Trophoblast cell (in vitro differentiated cells and primary cell): ENCODE data around the gene KRT84.

Experiments
- DNase-seq, 2 donors: peaks; one replicate each; pipeline ENCODE4 v3.0.0-alpha.2; 2016
- H2AFZ ChIP-seq: 2 replicates; pipeline ENCODE4 v1.6.1; 2013; ENCODE audit warnings: low read length, moderate library complexity, mild to moderate bottlenecking; ENCODE audit not compliant: insufficient read depth, poor library complexity
- H2AK5ac ChIP-seq: 2 replicates; pipeline ENCODE4 v1.6.1; 2013; ENCODE audit warnings: mild to moderate bottlenecking, low read length
- H2BK120ac ChIP-seq: 2 replicates; pipeline ENCODE4 v1.6.1; 2013; ENCODE audit warnings: low read length, mild to moderate bottlenecking, moderate library complexity; ENCODE audit not compliant: insufficient read depth, poor library complexity
- H2BK12ac ChIP-seq: 2 replicates; pipeline ENCODE4 v1.6.1; 2013; ENCODE audit warnings: mild to moderate bottlenecking, low read length, moderate library complexity
- H2BK5ac ChIP-seq: 2 replicates; pipeline ENCODE4 v1.6.1; 2013; ENCODE audit warnings: low read length, low read depth, moderate library complexity, mild to moderate bottlenecking; ENCODE audit not compliant: poor library complexity
- H3K14ac ChIP-seq: 2 replicates; pipeline ENCODE4 v1.6.1; 2013; ENCODE audit warnings: mild to moderate bottlenecking, low read length
- H3K18ac ChIP-seq: 2 replicates; pipeline ENCODE4 v1.6.1; 2013; ENCODE audit warnings: mild to moderate bottlenecking, low read length
- H3K23ac ChIP-seq: 2 replicates; pipeline ENCODE4 v1.6.1; 2013; ENCODE audit warnings: low read length
- H3K27ac ChIP-seq: 2 replicates; pipeline ENCODE4 v1.5.1; 2013; ENCODE audit warnings: low read depth, mild to moderate bottlenecking, inconsistent platforms, low read length, moderate library complexity
- H3K27me3 ChIP-seq: 2 replicates; pipeline ENCODE4 v1.6.1; 2013; ENCODE audit warnings: inconsistent platforms, mild to moderate bottlenecking, low read length, moderate library complexity; ENCODE audit not compliant: insufficient read depth
- H3K36me3 ChIP-seq, 2 experiments: 1 replicate in 1 of 2; 2 replicates in 1 of 2; pipeline ENCODE4 v1.6.1; 2013; ENCODE audit warnings: low read length in 2 of 2, mild to moderate bottlenecking in 2 of 2, moderate library complexity in 1 of 2; ENCODE audit not compliant: insufficient read depth in 2 of 2, control insufficient read depth in 1 of 2
- H3K4ac ChIP-seq: 2 replicates; pipeline ENCODE4 v1.6.1; 2013; ENCODE audit warnings: low read depth, mild to moderate bottlenecking, low read length, moderate library complexity
- H3K4me1 ChIP-seq, 2 experiments: 1 replicate in 1 of 2; 2 replicates in 1 of 2; pipeline ENCODE4 v1.6.1; 2013; ENCODE audit warnings: low read length in 2 of 2, mild to moderate bottlenecking in 2 of 2, moderate library complexity in 1 of 2; ENCODE audit not compliant: insufficient read depth in 2 of 2, control insufficient read depth in 1 of 2
- H3K4me2 ChIP-seq: 2 replicates; pipeline ENCODE4 v1.6.1; 2013; ENCODE audit warnings: inconsistent platforms, mild to moderate bottlenecking, low read length, moderate library complexity
- H3K4me3 ChIP-seq: 2 replicates; pipeline ENCODE4 v1.5.1; 2013; ENCODE audit warnings: mild to moderate bottlenecking, low read depth, low read length, inconsistent platforms
- H3K79me1 ChIP-seq: one replicate; pipeline ENCODE4 v1.6.1; 2013; ENCODE audit warnings: low read length
- H3K79me2 ChIP-seq: 2 replicates; pipeline ENCODE4 v1.6.1; 2013; ENCODE audit warnings: low read length, mild to moderate bottlenecking; ENCODE audit not compliant: control insufficient read depth, insufficient read depth, poor library complexity
- H3K9ac ChIP-seq: 2 replicates; pipeline ENCODE4 v1.6.1; 2013; ENCODE audit warnings: mild to moderate bottlenecking, low read length
- H3K9me3 ChIP-seq: 2 replicates; pipeline ENCODE4 v1.6.1; 2013; ENCODE audit warnings: low read depth, mild to moderate bottlenecking, control low read depth, inconsistent platforms, low read length; ENCODE audit not compliant: insufficient read depth
- H4K12ac ChIP-seq: 2 replicates; pipeline ENCODE4 v1.6.1; 2013; ENCODE audit warnings: low read depth, mild to moderate bottlenecking, low read length, moderate library complexity
- H4K8ac ChIP-seq: 2 replicates; pipeline ENCODE4 v1.6.1; 2013; ENCODE audit warnings: low read depth, mild to moderate bottlenecking, low read length, moderate library complexity
- H4K91ac ChIP-seq: one replicate; pipeline ENCODE4 v1.6.1; 2013; ENCODE audit warnings: low read depth, mild to moderate bottlenecking, low read length, moderate library complexity
- WGBS: extraction: QIAGEN DNeasy Blood & Tissue Kit; methylation state at CpG from one replicate; pipeline ENCODE4 v1.1.7; 2013; ENCODE audit warnings: missing lambda C conversion rate; ENCODE audit not compliant: insufficient read length, insufficient coverage; ENCODE audit errors: extremely low coverage; 5-methylcytosine and 5-hydroxymethylcytosine counted together

Gene KRT84

GRCh38 chr12:52354200-52354599 lies 31.3 kb downstream of the KRT84 start:
- H3K14ac ChIP-seq: no peak overlapping the region
- H3K9me3 ChIP-seq: peaks cover 4% of the 10 kb centered on the region
- no peaks in the 10 kb centered on the region for H3K79me2 ChIP-seq
- H3K4me3 ChIP-seq: no peak overlapping the region
- H3K27ac ChIP-seq: no peak overlapping the region
- no peaks in the 10 kb centered on the region for H3K36me3 ChIP-seq
- H4K91ac ChIP-seq: no peak overlapping the region
- no peak overlapping the region for H3K4me2 ChIP-seq
- DNase-seq: no peak
- WGBS: no CpG with 5 or more reads among the region's 5 CpGs
- H3K27me3 ChIP-seq: no peaks in the 10 kb centered on the region
- H4K12ac ChIP-seq: no peak overlapping the region
- no peak overlapping the region for H3K18ac ChIP-seq
- H3K9ac ChIP-seq: no peak overlapping the region
- no peak overlapping the region for H2BK5ac ChIP-seq
- H3K79me1 ChIP-seq: no peaks in the 10 kb centered on the region
- H2BK12ac ChIP-seq: no peak overlapping the region
- H3K4ac ChIP-seq: no peak overlapping the region
- H2AK5ac ChIP-seq: no peak overlapping the region
- H3K23ac ChIP-seq: no peak overlapping the region
- no peak overlapping the region for H2BK120ac ChIP-seq
- H2AFZ ChIP-seq: no peak overlapping the region
- no peaks in the 10 kb centered on the region for H3K4me1 ChIP-seq
- no peak overlapping the region for H4K8ac ChIP-seq

GRCh38 chr12:52353766-52354165 lies 31.7 kb downstream of the KRT84 start:
- Histone ChIP-seq H3K9me3 (peaks cover 2% of the 10 kb centered on the region), H2AK5ac (no peak overlapping the region), H3K4me2 (no peak overlapping the region), H2BK120ac (no peak overlapping the region), H3K27me3 (no peaks in the 10 kb centered on the region), H3K4me3 (peak overlapping the region; percentile 14), H3K36me3 (no peaks in the 10 kb centered on the region), H3K79me1 (no peaks in the 10 kb centered on the region), H3K79me2 (no peaks in the 10 kb centered on the region), H2BK12ac (no peak overlapping the region), H3K27ac (no peak overlapping the region), H2AFZ (no peak overlapping the region), H3K4me1 (no peaks in the 10 kb centered on the region), H4K91ac (no peak overlapping the region), H3K18ac (no peak overlapping the region), H3K23ac (no peak overlapping the region), H4K8ac (no peak overlapping the region), H3K9ac (no peak overlapping the region), H3K14ac (no peak overlapping the region), H4K12ac (no peak overlapping the region), H2BK5ac (no peak overlapping the region), H3K4ac (no peak overlapping the region)
- WGBS: no CpG with 5 or more reads among the region's 3 CpGs
- DNase-seq: no peak

- H3K79me1 ChIP-seq: no peaks in the 10 kb centered on the region
- H2AFZ ChIP-seq: no peak overlapping the region
- DNase-seq: no peak
- H4K91ac ChIP-seq: no peak overlapping the region
- no peak overlapping the region for H3K4me2 ChIP-seq
- no peaks in the 10 kb centered on the region for H3K4me1 ChIP-seq
- no peaks in the 10 kb centered on the region for H3K27me3 ChIP-seq
- no peak overlapping the region for H3K23ac ChIP-seq
- H4K8ac ChIP-seq: no peak overlapping the region
- peaks cover 4% of the 10 kb centered on the region for H3K9me3 ChIP-seq
- no peak overlapping the region for H3K4ac ChIP-seq
- no peak overlapping the region for H3K27ac ChIP-seq
- H3K14ac ChIP-seq: no peak overlapping the region
- H3K79me2 ChIP-seq: no peaks in the 10 kb centered on the region
- no peak overlapping the region for H2BK120ac ChIP-seq
- no peak overlapping the region for H3K9ac ChIP-seq
- H2BK12ac ChIP-seq: no peak overlapping the region
- H3K4me3 ChIP-seq: no peak overlapping the region
- no peak overlapping the region for H4K12ac ChIP-seq
- H2AK5ac ChIP-seq: no peak overlapping the region
- no peak overlapping the region for H2BK5ac ChIP-seq
- no CpG with 5 or more reads among the region's 2 CpGs for WGBS
- H3K36me3 ChIP-seq: no peaks in the 10 kb centered on the region
- H3K18ac ChIP-seq: no peak overlapping the region
Observed at GRCh38 chr12:52352951-52353350, 32.5 kb downstream of the KRT84 start.

- H3K4me3 ChIP-seq: no peak overlapping the region
- H2AFZ ChIP-seq: no peak overlapping the region
- H2AK5ac ChIP-seq: no peak overlapping the region
- no peak overlapping the region for H3K23ac ChIP-seq
- H3K79me1 ChIP-seq: no peaks in the 10 kb centered on the region
- no peaks in the 10 kb centered on the region for H3K79me2 ChIP-seq
- no peak overlapping the region for H4K8ac ChIP-seq
- H3K18ac ChIP-seq: no peak overlapping the region
- no peak overlapping the region for H2BK12ac ChIP-seq
- H4K12ac ChIP-seq: no peak overlapping the region
- no peak overlapping the region for H2BK5ac ChIP-seq
- no peak overlapping the region for H2BK120ac ChIP-seq
- no peak overlapping the region for H3K27ac ChIP-seq
- H3K9me3 ChIP-seq: peaks cover 4% of the 10 kb centered on the region
- WGBS: no CpG with 5 or more reads among the region's 9 CpGs
- H3K9ac ChIP-seq: no peak overlapping the region
- no peaks in the 10 kb centered on the region for H3K36me3 ChIP-seq
- no peak overlapping the region for H3K4me2 ChIP-seq
- H4K91ac ChIP-seq: no peak overlapping the region
- no peaks in the 10 kb centered on the region for H3K27me3 ChIP-seq
- peaks cover 6% of the 10 kb centered on the region in 2 experiments for H3K4me1 ChIP-seq
- H3K4ac ChIP-seq: no peak overlapping the region
- no peak for DNase-seq
- no peak overlapping the region for H3K14ac ChIP-seq
Observed at GRCh38 chr12:52351196-52352059, 34.0 kb downstream of the KRT84 start.
